Fibroblast of skin of right quadriceps (primary cell): ENCODE measurements around the gene SERPINI1.
A peak's percentile ranks its signal among the peaks of the same experiment; 100 is the strongest.

Experiments used
- DNase-seq: peaks from one replicate; pipeline ENCODE4 v3.0.0-alpha.2; 2013

SERPINI1 gene

DNA sequence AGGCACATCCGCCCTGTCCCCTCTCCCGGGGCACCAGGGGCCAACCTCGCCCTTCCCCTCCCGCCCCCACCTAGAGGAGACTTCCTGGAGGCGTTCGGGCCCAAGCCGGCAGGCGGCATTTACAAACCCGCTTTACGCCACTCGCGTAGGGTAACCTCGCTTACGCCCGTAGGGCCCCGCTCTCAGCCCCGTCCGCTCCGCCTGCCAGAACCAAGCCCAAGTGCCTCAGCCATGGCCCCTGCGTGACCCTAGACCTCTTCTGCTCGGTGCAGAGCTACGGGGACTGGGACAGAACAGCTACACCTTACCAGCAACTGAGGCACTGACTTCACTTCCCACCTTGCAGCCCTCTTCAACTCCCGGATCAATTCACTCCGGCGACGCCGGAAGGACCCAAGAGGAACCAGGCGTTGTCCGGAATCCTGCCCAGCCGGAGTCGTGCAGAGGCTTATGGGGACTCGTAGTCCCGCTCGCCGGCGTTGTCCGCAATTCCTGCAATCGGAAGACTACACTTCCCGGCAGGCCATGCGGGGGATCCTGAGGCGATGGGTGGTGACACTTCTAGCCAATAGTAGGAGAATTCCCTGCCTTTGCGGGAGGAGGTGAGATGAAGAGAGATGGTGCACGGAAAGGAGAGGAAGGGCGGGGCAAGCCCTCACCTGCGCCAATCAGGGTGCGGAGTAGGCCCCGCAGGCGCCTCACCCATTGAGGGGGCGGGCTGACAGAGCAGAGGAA, 856 bp upstream of the SERPINI1 start, which contains the start of gene PDCD10:
Gene PDCD10, minus strand, starts transcription at position 395 of the 735 bp plus-strand sequence. CDS start 14,735 bp downstream, outside the sequence.
- DNase-seq, result peak; percentile 98

DNA sequence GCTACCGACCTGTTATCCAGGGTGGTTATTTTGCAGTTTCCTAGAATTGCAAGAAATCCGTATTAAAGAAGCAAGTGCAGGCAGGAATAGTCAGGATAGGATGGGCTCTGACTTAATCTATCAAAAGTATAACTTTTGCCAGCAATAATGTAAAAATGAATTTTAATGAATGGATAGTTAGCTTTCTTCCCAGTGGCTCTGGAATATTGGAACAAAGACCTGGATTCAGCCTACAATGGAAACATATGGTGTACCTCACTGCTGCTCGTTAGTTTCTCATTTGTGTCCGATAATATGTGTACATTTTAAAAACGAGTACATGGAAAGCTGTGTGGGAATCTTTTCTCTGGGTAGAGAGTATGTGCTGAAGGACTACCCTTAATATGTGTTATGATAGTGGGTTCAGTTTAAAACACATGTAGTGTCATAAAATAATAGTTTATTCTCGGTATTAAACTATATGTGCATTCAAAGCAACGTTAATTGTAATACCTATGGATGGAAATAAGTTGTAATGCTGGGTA, 805 bp downstream of the SERPINI1 start:
- DNase-seq, result no peak

DNA sequence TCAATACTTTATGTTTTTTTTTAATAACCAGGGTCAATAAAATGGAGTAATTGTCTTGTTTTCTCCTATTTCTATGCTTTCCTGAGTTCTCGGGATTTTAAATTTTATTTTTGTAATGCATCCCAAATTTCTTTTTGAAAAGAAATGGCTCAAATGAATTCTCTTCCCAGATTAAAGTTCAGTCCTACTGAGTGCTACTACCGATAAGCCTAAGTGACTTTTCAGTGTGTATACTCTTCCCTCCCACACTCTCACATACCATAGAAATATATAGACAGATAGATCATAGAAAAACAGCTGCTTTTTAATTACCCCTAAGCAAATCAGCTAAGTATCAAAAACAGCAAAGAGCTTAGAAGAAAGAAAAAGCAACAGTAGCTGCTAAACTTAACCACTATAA, 1.5 kb downstream of the SERPINI1 start:
- DNase-seq, result no peak

DNA sequence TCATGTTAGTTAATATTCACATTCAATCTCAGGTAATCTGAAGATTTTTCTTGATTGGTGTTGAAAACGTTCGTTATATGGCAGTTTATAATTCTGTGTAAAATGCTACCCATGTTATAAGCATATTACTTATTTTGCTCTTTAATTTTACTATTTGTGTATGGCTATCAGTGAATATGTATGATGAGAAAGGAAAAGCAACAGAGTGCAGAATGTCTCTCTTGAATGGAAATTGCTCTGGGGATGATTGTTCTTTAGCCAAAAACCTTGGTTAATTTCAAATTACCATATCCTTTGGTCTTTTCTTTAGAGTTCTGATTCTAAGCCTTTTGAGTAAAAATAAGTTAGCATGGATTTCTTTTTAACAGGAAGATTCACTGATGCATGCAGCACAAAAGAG, 2.5 kb downstream of the SERPINI1 start:
- no peak for DNase-seq

DNA sequence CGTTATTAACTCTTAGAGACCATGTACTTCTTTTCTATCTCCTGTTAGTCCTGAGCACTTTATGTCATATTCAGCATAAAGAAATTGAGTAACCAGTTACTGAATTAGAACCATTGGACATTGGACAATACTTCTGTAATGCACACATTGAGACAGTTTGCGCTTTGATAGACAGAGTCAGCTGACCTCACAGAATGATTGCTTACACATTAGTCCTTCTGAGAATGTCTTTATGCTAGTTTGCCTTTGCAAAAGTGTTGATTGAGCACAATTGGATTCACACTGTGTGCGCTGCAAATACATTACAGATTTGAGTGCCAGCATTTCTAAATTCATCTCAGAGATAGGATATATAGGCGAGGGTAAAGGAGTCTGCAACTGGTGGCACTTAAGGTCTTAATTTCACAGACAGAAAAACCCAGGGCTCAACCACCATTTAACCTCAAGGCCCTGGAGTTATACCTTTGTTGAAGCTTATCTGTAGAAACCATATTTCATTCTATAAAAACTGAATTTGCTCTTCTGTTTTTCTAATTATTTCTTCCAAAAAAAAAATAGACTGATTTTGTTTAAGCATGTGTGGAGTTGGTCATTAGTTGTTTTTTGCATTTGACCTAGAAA, 3.8 kb downstream of the SERPINI1 start:
- DNase-seq, result no peak

DNA sequence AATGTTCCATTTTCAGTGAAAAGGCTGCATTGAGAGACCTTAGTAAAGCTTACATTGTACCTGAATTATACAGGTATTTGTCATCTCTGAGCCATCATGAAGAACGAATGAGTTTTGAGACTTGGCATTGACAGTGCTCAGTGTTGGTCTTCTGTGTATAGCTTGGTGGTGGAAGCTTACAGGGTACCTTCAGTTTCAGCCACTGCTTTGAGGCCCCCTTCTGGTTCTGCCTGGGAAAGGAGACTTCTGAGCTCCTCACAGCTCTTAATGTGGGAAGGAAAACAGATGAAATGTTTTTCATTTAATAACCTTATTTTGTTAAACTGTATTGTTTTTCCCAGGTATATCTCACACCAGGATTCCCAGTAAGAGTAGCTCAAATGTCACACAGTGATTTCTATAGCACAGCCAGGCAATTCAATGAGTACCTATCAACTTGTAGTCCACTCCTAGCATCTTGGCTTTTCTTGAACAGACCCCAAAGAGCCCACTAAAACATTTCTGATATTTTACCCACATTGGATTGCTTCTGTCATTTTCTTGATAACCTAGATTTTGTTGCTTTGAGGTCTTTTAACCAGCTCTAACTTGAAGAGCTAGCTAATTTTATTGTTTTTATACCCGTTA, 5.6 kb downstream of the SERPINI1 start:
- peak; percentile 10 for DNase-seq

DNA sequence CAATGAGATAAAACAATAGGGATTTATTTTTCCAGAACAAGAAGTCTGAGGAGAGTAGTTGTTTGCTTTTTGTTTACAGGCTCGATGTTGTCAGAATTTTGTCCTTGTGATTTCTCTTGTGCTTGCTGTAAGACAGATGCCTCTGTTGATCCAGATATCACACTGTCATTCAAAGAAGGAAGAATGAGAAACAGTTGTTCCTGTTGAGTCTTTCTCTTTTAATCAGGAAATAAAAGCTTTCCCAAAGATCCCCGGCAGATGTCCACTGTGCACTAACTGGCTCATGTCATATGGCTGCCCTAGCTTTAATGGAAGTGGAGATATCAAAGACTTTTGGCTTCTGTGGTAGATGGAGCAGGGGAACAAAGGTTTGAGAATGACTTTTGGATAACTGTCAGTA, 6.8 kb downstream of the SERPINI1 start:
- no peak for DNase-seq

DNA sequence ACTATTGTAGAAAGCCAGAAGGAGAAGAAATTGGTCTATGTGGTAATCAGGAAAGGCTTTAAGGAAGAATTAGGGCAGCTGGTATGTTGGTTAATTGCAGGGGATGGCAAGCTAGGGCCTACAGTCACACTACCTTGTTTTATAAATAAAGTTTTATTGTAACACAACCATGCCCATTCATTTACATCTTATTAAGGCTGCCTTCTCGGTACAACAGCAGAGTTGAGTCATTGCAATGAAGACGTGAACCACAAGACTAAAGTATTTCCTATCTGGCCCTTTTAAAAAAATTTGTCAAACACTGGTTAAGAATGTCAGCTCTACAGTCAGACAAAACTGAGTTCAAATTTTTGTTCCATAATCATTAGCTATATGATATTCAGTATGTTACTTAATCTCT, 8.3 kb downstream of the SERPINI1 start:
- peak; percentile 5 for DNase-seq

DNA sequence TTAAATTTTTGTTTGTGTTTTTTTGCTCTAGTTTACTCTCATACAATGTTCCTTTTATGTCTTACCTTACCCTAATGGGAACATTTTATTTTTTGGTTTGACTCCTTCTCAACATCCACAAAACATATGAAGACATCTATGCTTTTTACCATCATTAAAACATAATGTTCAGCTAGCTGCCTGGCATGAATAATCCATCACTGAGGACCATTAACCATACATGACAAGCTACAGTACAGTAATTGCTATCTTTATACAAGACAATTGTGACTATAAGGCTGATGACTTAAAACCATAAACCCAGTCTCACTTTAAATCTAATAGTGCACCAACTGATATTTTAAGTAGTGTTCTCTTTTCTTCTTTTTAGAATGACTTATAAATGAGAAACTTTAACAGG, 13.7 kb downstream of the SERPINI1 start:
- DNase-seq, result no peak

DNA sequence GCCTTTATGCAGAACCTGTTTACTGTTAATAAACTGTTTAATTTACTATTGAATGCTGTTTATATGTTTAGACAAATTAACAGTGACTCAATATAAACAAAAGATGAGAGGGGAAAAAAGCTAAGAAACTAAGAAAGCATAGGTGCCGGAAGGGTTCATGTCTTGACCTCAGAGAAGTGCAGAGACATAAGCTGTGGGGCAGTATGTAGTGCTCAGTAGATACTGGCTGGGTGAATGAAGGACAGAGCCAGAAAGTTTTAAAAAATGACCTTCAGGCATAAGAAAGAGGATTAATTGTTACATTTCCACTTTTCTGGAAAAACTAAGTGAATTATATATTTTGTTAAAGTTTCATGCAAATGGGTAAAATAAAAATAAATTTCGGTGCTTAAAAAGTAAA, 14.2 kb downstream of the SERPINI1 start:
- no peak for DNase-seq

DNA sequence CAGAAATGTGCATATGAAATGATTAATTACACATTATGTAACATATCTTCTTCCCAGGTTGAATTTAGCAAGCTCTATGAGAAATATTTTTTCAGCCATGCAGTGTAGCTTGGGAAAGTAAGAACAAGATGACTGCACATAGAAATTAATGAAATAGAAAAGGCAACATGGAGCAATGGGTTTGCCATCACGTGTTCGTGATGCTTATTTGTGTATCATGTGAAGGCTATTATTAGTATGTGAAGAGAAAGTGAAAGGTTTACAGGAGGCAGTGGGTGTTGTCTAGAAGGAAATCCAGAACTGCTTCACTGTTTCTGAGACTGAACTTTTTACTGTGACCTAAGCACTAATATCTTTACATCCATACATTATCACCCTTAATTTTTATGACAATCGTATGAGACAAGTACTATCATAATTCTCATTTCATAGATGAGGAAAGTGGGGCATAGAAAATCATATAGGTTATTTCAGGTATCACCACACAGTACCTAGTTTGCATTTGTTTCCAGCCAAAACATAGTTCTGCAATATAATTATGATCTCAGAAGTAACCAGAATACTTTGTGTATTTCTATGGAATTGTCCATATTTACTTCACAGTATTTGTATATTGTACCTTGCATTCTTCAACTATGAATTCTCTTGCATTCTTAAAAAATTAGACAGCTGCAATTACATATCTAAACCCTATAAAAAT, 14.9 kb downstream of the SERPINI1 start:
- no peak for DNase-seq

DNA sequence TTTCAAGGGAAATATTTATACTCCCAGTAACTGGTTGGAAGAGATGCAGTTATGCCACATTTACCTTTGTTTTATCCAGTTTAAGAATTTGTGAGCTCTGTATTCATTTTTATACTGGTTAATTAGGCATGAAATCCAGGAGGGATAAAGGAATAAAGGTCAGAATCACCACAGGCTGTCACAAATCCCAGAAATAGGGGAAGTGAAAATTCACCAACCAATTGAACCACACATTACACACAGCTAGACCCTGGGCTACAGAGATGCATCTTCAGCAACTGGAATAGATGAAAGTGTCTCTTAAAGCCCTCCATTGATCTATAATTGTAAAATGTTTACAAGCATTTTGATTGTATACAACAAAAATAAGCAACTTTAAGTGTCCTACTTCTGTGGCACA, 18.5 kb downstream of the SERPINI1 start:
- no peak for DNase-seq

DNA sequence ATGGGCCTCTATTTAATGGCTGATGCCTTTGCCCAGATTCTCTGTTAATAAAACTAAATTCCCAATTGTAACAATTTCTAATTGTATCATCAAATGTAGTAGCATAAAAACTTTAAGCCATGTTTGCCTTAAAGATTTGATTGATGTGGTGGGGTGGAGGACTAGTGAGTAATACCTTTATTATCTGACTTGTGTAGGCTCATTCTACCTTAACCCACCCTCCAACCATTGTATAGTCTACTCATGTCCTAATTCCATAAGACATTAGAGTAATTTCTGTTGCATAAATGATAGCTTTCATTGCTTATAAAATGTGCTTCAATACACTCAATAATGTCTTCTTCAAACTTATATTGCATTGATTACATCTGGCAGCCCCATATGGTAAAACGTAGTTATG, 25.8 kb downstream of the SERPINI1 start:
- DNase-seq, result no peak

DNA sequence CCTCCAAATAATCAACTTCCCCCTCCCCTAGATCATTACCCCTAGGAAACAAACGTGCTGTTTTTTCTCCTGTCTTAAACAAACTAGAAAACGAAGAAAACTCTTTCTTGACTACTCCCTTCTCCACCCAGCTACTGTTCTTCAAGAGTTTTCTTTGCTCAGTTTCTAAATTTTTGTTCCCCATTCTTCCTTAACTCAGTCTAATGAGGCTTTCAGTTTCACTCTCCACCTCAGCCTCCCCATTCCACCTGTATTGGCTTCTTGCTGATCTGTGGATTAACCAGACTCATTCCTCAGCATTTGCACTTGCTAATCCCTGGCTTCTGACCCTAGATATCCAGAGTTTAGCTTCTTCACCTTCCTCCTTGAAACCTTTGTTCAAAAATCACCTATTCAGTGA, 26.8 kb downstream of the SERPINI1 start:
- DNase-seq, result no peak

DNA sequence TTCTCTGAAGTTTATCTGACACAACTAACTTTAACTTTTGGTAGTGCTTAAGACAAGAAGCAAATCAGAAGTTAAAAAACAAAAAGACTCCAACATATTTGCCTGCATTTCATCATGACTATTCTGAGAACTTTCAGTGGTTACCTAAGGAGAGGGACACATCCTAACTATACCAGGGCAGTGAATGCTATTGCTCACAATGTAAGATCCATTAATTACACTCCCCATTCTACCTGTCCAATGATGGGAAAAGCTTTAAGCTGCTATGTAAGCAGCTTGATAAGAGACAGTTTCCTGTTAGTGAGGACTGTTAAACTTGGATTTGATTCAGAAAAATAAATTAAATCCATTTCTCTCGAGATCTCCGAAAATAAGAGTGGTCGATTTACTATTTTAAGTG, 37.5 kb downstream of the SERPINI1 start:
- DNase-seq, result no peak

DNA sequence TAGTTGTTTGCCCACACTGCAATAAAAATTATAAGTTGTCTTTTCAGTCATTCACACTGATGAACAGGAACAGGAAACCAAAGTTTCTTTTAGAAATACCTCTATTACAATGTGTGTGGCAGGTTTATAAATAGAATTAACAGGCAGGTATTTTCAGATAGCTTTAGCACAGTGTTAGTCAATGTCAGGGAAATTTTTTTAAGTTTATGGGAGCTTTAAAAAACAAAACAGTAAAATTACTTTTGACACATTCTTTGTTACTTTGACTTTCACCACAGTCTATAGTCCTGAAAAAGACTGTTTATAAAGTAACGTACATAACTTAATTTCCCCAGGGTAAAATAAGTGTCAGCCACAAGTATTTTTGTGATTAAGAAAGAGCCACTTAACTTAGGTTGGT, 38.1 kb downstream of the SERPINI1 start:
- no peak for DNase-seq

DNA sequence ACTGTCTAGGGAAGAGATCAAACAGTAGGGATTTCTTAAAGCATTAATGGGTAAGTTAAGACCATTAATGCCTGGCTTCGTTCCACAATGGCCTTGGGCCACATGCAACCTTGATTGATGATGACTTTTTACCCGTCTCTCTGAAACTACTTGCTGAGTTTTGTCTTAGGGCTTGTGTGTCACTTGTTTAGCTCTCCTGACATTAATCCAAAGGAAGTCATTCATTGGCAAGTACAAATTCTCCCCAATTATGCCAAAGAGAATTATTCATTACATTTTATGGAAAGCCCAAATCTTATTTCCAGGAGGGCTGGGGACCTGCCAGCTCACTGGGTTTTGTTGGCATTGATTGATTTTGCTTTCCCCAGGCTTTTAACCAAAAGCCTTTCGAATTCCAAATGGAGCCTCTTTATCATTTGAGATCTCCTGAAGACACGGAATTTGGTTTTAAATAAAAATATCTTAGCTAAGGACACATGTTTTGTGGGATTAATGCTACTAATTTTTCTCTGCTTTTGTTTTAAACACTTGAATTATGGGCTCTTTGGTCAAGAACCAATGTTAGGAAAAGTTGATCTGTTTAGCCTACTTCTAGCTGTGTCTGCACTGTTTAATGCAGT, 40.7 kb downstream of the SERPINI1 start:
- no peak for DNase-seq

DNA sequence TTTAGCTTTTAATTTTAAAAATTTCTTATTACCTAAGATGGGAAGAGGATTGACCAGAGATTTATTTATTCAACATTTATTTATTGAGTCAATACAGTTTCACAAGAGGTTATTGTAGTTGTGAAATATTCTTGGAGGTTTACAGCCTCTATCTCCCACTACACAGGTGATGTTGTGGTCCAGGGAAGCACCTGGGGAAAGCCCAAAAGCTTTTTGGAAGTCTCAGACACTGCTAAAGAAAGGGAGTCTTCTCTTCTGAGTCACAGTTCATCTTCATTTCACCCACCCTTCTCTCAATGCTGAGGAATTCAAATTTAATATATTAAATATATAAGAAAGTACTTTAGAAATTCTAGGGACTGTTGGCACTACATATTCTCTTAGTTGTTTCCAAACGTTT, 41.8 kb downstream of the SERPINI1 start:
- DNase-seq, result no peak

DNA sequence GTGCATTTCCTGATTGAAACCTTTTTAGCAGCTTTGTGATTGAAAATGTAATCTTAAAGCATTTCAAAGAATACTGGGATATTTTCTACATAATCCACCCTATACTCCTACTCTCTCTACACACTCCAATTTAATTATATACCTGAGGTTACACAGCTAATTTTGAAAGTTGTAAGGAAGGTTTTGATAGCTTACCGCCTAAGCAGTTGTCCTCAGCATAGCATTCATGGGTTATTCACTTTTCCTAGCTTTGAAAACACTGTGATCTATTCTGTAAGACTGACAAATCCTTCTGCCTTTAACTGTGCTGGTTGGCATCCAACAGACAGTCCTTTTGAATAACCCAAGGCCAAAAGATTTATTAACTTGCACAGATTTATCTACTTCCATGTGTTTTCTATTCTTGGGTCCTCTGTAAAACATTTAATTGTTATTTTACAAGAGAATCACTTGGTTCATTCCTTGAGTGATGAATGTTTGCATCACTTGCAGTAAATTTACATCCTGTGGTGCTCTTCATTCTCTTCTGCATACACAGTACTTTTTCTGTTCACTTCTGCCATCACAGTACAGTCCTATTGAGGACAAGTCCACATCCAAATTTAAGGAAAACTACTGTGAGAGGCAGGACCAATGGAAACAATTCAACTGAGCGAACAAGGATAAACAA, 44.8 kb downstream of the SERPINI1 start:
- no peak for DNase-seq

DNA sequence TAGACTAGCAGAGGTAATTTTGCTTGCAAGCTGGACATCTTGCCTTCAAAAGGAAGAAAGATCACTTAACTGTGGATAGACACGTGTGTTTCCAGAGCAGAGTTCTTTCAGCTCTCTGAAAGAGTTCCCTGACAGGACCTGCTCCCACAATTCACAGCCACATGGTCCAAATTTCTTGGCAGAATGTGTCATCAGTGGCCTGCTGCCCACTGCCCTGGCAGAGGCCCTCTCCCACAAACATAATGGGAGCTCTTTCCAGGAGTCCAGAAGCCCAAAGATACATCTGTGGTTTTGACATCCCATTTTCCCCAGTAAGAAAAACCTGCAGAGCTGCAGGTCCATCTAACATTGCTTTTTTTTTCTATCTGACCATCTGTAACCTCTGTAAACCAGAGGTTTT, 48.3 kb downstream of the SERPINI1 start:
- DNase-seq, result no peak

DNA sequence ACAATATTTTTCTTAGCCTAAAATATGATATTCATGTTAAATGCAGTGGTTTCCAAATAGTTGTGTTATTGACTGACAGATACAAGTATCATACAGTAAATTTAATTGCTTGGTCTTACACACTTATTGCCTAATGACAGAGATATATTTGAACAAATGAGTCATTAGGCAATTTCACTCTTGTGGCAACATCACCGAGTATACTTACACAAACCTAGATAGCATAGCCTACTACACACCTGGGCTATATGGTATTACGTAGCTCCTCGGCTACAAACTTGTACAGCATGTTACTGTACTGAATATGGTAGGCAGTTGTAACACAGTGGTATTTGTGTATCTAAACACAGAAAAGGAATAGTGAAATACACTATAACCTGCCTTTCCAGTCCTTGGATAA, 50.3 kb downstream of the SERPINI1 start:
- no peak for DNase-seq

DNA sequence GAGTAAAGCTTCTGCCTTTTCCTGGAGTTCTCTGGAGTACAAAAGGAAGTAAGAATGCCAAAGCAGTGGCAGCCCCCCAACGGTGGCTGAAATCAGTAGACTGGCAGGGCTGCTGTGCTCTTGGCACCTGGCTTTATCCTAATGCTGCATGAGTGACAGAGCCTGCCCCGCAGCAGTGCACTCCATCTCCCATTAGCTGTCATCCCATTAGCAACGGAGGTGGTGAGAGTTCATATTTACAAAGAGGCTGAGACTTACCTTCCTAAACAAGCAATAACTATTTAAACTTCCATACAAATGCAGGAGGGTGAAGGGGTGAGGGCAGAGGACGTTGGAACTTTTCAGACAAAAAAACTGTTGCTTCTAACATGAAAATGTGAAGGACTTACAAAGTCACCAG, 51.9 kb downstream of the SERPINI1 start:
- DNase-seq, result no peak
